ENCODE data around the gene NADSYN1.

DNA sequence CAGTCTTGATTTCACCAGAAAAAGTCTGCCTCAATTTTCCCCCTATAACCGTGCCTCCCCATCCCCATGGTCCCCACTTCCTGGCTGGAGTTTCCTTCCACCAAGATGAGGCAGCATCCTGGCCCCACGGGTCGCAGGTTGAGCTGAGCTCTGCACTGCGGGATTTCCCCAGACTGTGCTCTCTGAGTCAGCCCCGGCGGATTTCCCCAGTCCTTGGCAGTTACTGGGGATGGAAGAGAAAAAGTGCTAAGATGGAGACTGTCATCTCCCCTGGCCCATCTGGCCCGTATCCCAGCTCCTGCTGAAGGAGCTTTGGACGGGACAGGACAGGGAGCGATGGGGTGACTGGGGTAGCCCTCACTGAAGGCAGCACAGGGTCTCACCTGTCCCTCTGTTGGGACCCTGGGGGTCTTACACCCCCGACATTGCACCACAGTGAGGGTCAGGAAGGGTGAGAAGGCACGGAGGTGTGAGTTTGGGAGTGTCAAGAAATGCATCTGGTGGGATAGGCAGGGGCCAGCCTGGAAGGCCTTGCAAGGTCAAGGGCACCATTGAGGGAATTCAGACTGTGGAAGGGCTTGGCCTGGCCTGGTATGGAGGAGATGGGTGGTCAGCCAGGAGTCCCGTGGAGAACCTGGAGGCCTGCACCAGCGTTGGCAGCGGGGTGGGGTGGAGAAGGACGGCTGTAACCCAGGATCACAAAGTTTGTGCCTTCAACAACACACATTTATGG, 36.5 kb downstream of the NADSYN1 start:
- TF ChIP-seq, protein P1, sequence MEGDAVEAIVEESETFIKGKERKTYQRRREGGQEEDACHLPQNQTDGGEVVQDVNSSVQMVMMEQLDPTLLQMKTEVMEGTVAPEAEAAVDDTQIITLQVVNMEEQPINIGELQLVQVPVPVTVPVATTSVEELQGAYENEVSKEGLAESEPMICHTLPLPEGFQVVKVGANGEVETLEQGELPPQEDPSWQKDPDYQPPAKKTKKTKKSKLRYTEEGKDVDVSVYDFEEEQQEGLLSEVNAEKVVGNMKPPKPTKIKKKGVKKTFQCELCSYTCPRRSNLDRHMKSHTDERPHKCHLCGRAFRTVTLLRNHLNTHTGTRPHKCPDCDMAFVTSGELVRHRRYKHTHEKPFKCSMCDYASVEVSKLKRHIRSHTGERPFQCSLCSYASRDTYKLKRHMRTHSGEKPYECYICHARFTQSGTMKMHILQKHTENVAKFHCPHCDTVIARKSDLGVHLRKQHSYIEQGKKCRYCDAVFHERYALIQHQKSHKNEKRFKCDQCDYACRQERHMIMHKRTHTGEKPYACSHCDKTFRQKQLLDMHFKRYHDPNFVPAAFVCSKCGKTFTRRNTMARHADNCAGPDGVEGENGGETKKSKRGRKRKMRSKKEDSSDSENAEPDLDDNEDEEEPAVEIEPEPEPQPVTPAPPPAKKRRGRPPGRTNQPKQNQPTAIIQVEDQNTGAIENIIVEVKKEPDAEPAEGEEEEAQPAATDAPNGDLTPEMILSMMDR (IDR thresholded peaks at IDR 0.05; ENCODE audit: low read length) = no peak
- no peak for TF ChIP-seq EZH2phosphoT487 (IDR thresholded peaks at IDR 0.05; ENCODE audit: low read length)
